Activated T-helper 1 cell treated with anti-CD3 and anti-CD28 coated beads, Interleukin-12 subunit alpha, Interleukin-12 subunit beta, Interleukin-2, Interleukin-4 antibody, amounts not matched to agents 30 ng/mL and 10 ng/mL and 1 ng/mL, durations not matched to agents 14 hours and 24 hours and 36 hours (primary cell): Measurements from ENCODE around the gene GHRL. TPM values are rescaled to one million over a fixed set of nuclear protein-coding genes. Genes with fewer than 3 reads are reported as not detected.

ENCODE experiments used
- DNase-seq: peaks from one replicate; pipeline ENCODE4 v3.0.0; 2021; ENCODE audit warnings: low spot score
- H3K27ac Mint-ChIP-seq: one replicate; pipeline ENCODE4 v1.8.0; 2021; ENCODE audit warnings: mild to moderate bottlenecking, mixed read lengths
- H3K27me3 Mint-ChIP-seq: one replicate; pipeline ENCODE4 v1.8.0; 2022; ENCODE audit warnings: mild to moderate bottlenecking, moderate library complexity, mixed read lengths; ENCODE audit not compliant: insufficient read depth
- H3K36me3 Mint-ChIP-seq: one replicate; pipeline ENCODE4 v1.8.0; 2021; ENCODE audit warnings: low read depth, mixed read lengths
- H3K4me1 Mint-ChIP-seq: one replicate; pipeline ENCODE4 v1.8.0; 2021; ENCODE audit warnings: low read depth, mixed read lengths
- H3K4me3 Mint-ChIP-seq: one replicate; pipeline ENCODE4 v1.8.0; 2021; ENCODE audit warnings: mild to moderate bottlenecking, moderate library complexity, mixed read lengths
- H3K9me3 Mint-ChIP-seq: one replicate; pipeline ENCODE4 v1.8.0; 2021; ENCODE audit warnings: mixed read lengths
- intact Hi-C: fragments of 100-400 bp; cut with micrococcal nuclease; formaldehyde crosslinking; loops from one replicate; pipeline ENCODE4 v1.15.1; 2024
- total RNA-seq: library from RNA; stranded (reverse); gene quantifications from 2 replicates; pipeline ENCODE4 v1.2.3, GENCODE V29; 2022

GHRL gene
- total RNA-seq, 1 donor from 2014 or later, result 1.8 TPM

- no peak overlapping the region for H3K4me3 Mint-ChIP-seq
- H3K4me1 Mint-ChIP-seq, result peaks cover 62% of the 10 kb centered on the region
- DNase-seq, result no peak
- H3K36me3 Mint-ChIP-seq, result peaks cover 62% of the 10 kb centered on the region
- H3K27me3 Mint-ChIP-seq, result no peaks in the 10 kb centered on the region
- H3K9me3 Mint-ChIP-seq, result peaks cover 25% of the 10 kb centered on the region
- H3K27ac Mint-ChIP-seq, result peak overlapping the region; percentile 65
- intact Hi-C loops, result no loop called here
Observed at GRCh38 chr3:10240799-10241198, 51.9 kb downstream of the GHRL start.

GRCh38 chr3:10238345-10239183, 54.2 kb downstream of the GHRL start:
- intact Hi-C loops, result no loop called here
- peaks cover 54% of the 10 kb centered on the region for H3K36me3 Mint-ChIP-seq
- peak overlapping the region; percentile 2 for H3K4me3 Mint-ChIP-seq

More at GRCh38 chr3:10238345-10239183, 54.2 kb downstream of the GHRL start:
- Mint-ChIP-seq H3K4me1 (peaks cover 43% of the 10 kb centered on the region), H3K9me3 (peaks cover 7% of the 10 kb centered on the region), H3K27ac (peak overlapping the region; percentile 85), H3K27me3 (no peaks in the 10 kb centered on the region)
- DNase-seq, result peak; percentile 22

Other genes with a start within 250 kb of the GHRL start
- not detected in 2 replicates for gene FANCD2OS, start 184.7 kb downstream of the GHRL start, total RNA-seq
- 97.2 and 105 TPM in 2 replicates for gene BRK1, start 177.3 kb downstream of the GHRL start, total RNA-seq
- gene VHL, start 151.2 kb downstream of the GHRL start, total RNA-seq, result 59.6 and 65.8 TPM in 2 replicates
- gene IRAK2, start 128.0 kb downstream of the GHRL start, total RNA-seq, result 8.1 and 8.6 TPM in 2 replicates
- gene TATDN2, start 44.5 kb downstream of the GHRL start, total RNA-seq, result 80.4 and 81.5 TPM in 2 replicates
- 140 and 142 TPM in 2 replicates for gene SEC13, start 28.2 kb upstream of the GHRL start, total RNA-seq
- gene ATP2B2, start 212.6 kb upstream of the GHRL start, total RNA-seq, result not detected in 2 replicates